Skeletal muscle satellite cell (primary cell): ENCODE results near the gene SMCO3.
A peak's percentile ranks its signal among the peaks of the same experiment; 100 is the strongest.

Experiments
- H3K27me3 ChIP-seq: 2 replicates; pipeline ENCODE4 v1.7.0; 2013; ENCODE audit warnings: low read length; ENCODE audit not compliant: control insufficient read depth, insufficient read depth
- H3K36me3 ChIP-seq: 2 replicates; pipeline ENCODE4 v1.7.0; 2013; ENCODE audit warnings: mild to moderate bottlenecking, control low read depth, low read length; ENCODE audit not compliant: insufficient read depth
- H3K4me1 ChIP-seq: 2 replicates; pipeline ENCODE4 v1.7.0; 2013; ENCODE audit warnings: low read length; ENCODE audit not compliant: control insufficient read depth, insufficient read depth
- H3K4me2 ChIP-seq: 2 replicates; pipeline ENCODE4 v1.7.0; 2013; ENCODE audit warnings: mild to moderate bottlenecking, low read length
- H3K4me3 ChIP-seq: 2 replicates; pipeline ENCODE4 v1.7.0; 2013; ENCODE audit warnings: low read length
- H3K9ac ChIP-seq: 2 replicates; pipeline ENCODE4 v1.7.0; 2013; ENCODE audit warnings: mild to moderate bottlenecking, low read depth, low read length, moderate library complexity
- H3K9me3 ChIP-seq: replicated peaks from 2 replicates; pipeline ENCODE4 v1.7.0; 2013; ENCODE audit warnings: mild to moderate bottlenecking, control low read depth, low read length

The SMCO3 gene

GRCh38 chr12:14844401-14844800 lies 30.4 kb upstream of the SMCO3 start:
- Histone ChIP-seq H3K4me1 (peaks cover 24% of the 10 kb centered on the region), H3K27me3 (no peaks in the 10 kb centered on the region), H3K36me3 (no peaks in the 10 kb centered on the region), H3K4me3 (no peak overlapping the region), H3K9me3 (no peaks in the 10 kb centered on the region), H3K9ac (no peak overlapping the region), H3K4me2 (no peak overlapping the region)

- Histone ChIP-seq H3K4me2 (peak within 1 kb of the TSS; percentile 27), H3K4me3 (no peak within 1 kb of the TSS), H3K9ac (peak within 1 kb of the TSS; percentile 2), H3K36me3 (no peaks in the 10 kb centered on the region), H3K27me3 (no peaks in the 10 kb centered on the region), H3K9me3 (no peaks in the 10 kb centered on the region), H3K4me1 (peaks cover 24% of the 10 kb centered on the region)
Observed at GRCh38 chr12:14843425-14843887, 29.5 kb upstream of the SMCO3 start, which contains the start of gene ART4. Gene ART4, minus strand, starts transcription at chr12:14843526. Its CDS starts 413 bp downstream, at chr12:14843113.

- Histone ChIP-seq H3K9ac (peak overlapping the region; percentile 2), H3K4me3 (no peak overlapping the region), H3K4me2 (peak overlapping the region; percentile 27), H3K9me3 (no peaks in the 10 kb centered on the region), H3K36me3 (no peaks in the 10 kb centered on the region), H3K27me3 (no peaks in the 10 kb centered on the region), H3K4me1 (peaks cover 29% of the 10 kb centered on the region)
Observed at GRCh38 chr12:14842315-14842714, 28.3 kb upstream of the SMCO3 start.

- Histone ChIP-seq H3K9ac (peak overlapping the region; percentile 30), H3K4me1 (peaks cover 35% of the 10 kb centered on the region)
Observed at GRCh38 chr12:14841761-14842160, 27.8 kb upstream of the SMCO3 start.

GRCh38 chr12:14840616-14841015 lies 26.6 kb upstream of the SMCO3 start:
- H3K4me2 ChIP-seq: no peak overlapping the region
- no peak overlapping the region for H3K9ac ChIP-seq
- H3K4me3 ChIP-seq: no peak overlapping the region
- no peaks in the 10 kb centered on the region for H3K27me3 ChIP-seq
- no peaks in the 10 kb centered on the region for H3K9me3 ChIP-seq
- no peaks in the 10 kb centered on the region for H3K36me3 ChIP-seq
- peaks cover 39% of the 10 kb centered on the region for H3K4me1 ChIP-seq

More at GRCh38 chr12:14841761-14842160, 27.8 kb upstream of the SMCO3 start:
- Histone ChIP-seq H3K4me2 (peak overlapping the region; percentile 27), H3K9me3 (no peaks in the 10 kb centered on the region), H3K36me3 (no peaks in the 10 kb centered on the region), H3K27me3 (no peaks in the 10 kb centered on the region), H3K4me3 (no peak overlapping the region)

GRCh38 chr12:14839262-14839661 lies 25.3 kb upstream of the SMCO3 start:
- H3K4me2 ChIP-seq: no peak overlapping the region
- H3K9me3 ChIP-seq: no peaks in the 10 kb centered on the region
- H3K36me3 ChIP-seq: no peaks in the 10 kb centered on the region
- H3K9ac ChIP-seq: no peak overlapping the region
- H3K27me3 ChIP-seq: no peaks in the 10 kb centered on the region
- H3K4me1 ChIP-seq: peaks cover 43% of the 10 kb centered on the region
- no peak overlapping the region for H3K4me3 ChIP-seq

GRCh38 chr12:14836336-14837210 lies 22.6 kb upstream of the SMCO3 start:
- Histone ChIP-seq H3K36me3 (no peaks in the 10 kb centered on the region), H3K4me3 (peak overlapping the region; percentile 49), H3K9me3 (no peaks in the 10 kb centered on the region), H3K4me2 (peak overlapping the region; percentile 76), H3K27me3 (no peaks in the 10 kb centered on the region), H3K4me1 (peaks cover 36% of the 10 kb centered on the region), H3K9ac (peak overlapping the region; percentile 31)

- Histone ChIP-seq H3K4me1 (peaks cover 30% of the 10 kb centered on the region), H3K36me3 (no peaks in the 10 kb centered on the region), H3K4me2 (no peak overlapping the region), H3K9me3 (no peaks in the 10 kb centered on the region), H3K4me3 (no peak overlapping the region), H3K27me3 (no peaks in the 10 kb centered on the region), H3K9ac (no peak overlapping the region)
Observed at GRCh38 chr12:14834509-14834908, 20.5 kb upstream of the SMCO3 start.

GRCh38 chr12:14833952-14834351 lies 20.0 kb upstream of the SMCO3 start:
- Histone ChIP-seq H3K36me3 (no peaks in the 10 kb centered on the region), H3K4me1 (peaks cover 30% of the 10 kb centered on the region), H3K4me3 (no peak overlapping the region), H3K9me3 (no peaks in the 10 kb centered on the region), H3K27me3 (no peaks in the 10 kb centered on the region), H3K4me2 (no peak overlapping the region), H3K9ac (no peak overlapping the region)

- Histone ChIP-seq H3K27me3 (no peaks in the 10 kb centered on the region), H3K4me2 (no peak overlapping the region), H3K36me3 (no peaks in the 10 kb centered on the region), H3K4me1 (peaks cover 30% of the 10 kb centered on the region), H3K9me3 (no peaks in the 10 kb centered on the region), H3K9ac (no peak overlapping the region), H3K4me3 (no peak overlapping the region)
Observed at GRCh38 chr12:14833336-14833735, 19.4 kb upstream of the SMCO3 start.

GRCh38 chr12:14828892-14829291 lies 14.9 kb upstream of the SMCO3 start:
- no peaks in the 10 kb centered on the region for H3K27me3 ChIP-seq
- no peaks in the 10 kb centered on the region for H3K36me3 ChIP-seq
- H3K4me3 ChIP-seq: no peak overlapping the region
- H3K4me1 ChIP-seq: peaks cover 10% of the 10 kb centered on the region
- no peak overlapping the region for H3K4me2 ChIP-seq
- H3K9me3 ChIP-seq: no peaks in the 10 kb centered on the region
- H3K9ac ChIP-seq: no peak overlapping the region

- Histone ChIP-seq H3K4me2 (no peak overlapping the region), H3K4me1 (peaks cover 7% of the 10 kb centered on the region), H3K27me3 (no peaks in the 10 kb centered on the region), H3K36me3 (no peaks in the 10 kb centered on the region), H3K9me3 (no peaks in the 10 kb centered on the region), H3K4me3 (no peak overlapping the region), H3K9ac (no peak overlapping the region)
Observed at GRCh38 chr12:14827043-14827442, 13.1 kb upstream of the SMCO3 start.
